ENCODE measurements around the gene MMP23B.

DNA sequence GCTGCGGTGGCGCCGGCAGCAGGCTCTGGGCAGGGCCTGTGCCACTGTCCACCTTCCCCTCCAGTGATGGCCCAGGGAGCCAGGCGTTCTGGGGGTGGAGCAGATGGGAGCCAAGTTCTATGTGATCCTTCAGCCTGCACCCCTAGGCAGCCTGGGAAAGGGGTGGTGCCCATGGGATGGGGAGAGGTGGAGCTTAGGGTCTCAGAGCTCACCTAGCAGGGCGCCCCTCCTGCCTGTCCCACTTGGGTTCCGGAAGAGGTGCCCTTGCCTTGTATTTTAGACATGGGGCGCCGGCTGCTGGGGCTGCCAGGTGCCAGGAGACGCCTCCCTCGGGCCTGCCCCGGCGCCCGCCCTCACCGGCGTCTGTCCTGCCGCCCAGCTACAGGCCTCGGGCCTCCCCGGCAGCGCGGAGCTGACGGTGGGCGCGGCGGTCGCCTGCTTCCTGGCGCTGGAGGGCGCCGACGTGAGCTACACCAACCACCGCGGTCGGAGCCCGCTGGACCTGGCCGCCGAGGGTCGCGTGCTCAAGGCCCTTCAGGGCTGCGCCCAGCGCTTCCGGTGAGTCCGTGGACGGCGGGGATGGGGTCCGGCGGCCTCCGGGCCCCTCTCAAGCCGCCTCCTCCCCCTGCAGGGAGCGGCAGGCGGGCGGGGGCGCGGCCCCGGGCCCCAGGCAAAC is 3.1 kb upstream of the MMP23B start:
- TF ChIP-seq TAF1 (IDR thresholded peaks at IDR 0.05; ENCODE audit: low read depth) (no peak), RAD21 (IDR thresholded peaks at IDR 0.05; ENCODE audit: low read depth) (no peak), EP300 (IDR thresholded peaks at IDR 0.05; ENCODE audit: borderline replicate concordance) (no peak), FOXM1 (IDR thresholded peaks at IDR 0.05; ENCODE audit: borderline replicate concordance, low read depth) (no peak)

All from Ishikawa (cell line).